Activated T-helper 9 cell treated with anti-CD3 and anti-CD28 coated beads, Interleukin-2, amount 50 U/mL, for 16 hours (primary cell): ENCODE measurements around the gene ATOH8.
"Not testable (repeated sequence)": the region's sequence is repeated elsewhere in the genome, so short reads cannot be mapped to it uniquely, and the experiment has no call there.

Experiments used
- DNase-seq: peaks from one replicate; pipeline ENCODE4 v3.0.0-alpha.2; 2020; ENCODE audit warnings: low read depth

The ATOH8 gene

DNA sequence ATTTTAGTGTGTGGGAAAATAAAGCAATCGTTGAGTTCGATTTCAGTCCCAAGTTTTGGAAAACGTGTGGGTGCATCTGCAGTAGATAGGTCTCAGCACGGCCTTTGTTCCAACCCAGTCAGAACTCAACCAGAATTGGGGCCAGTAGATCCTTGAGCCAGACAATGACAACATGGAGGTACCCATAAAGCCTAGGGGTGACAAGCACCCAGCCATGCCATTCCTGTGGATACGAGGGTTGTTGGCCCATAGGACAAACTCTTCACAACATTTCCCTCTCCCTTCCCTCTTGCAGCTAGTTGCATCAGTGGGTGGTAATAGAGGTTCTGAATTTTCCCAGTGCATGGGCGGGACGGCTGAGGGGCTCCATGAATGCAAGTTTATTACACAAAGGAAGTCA, 74.9 kb downstream of the ATOH8 start:
- DNase-seq = no peak

DNA sequence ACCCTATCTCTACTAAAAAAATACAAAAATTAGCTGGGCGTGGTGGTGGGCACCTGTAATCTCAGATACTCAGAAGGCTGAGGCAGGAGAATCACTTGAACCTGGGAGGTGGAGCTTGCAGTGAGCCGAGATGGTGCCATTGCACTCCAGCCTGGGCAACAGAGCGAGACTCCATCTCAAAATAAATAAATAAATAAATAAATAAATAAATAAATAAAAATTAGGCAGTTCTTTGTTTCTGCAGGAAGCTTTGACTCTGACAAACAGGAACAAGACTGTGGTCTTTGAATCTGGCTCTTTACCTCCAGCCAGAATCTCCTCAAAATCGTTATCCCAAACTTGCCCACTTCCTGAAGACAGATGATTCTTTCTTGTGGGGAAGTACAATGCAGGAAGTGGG, 75.6 kb downstream of the ATOH8 start:
- DNase-seq = not testable (repeated sequence)

DNA sequence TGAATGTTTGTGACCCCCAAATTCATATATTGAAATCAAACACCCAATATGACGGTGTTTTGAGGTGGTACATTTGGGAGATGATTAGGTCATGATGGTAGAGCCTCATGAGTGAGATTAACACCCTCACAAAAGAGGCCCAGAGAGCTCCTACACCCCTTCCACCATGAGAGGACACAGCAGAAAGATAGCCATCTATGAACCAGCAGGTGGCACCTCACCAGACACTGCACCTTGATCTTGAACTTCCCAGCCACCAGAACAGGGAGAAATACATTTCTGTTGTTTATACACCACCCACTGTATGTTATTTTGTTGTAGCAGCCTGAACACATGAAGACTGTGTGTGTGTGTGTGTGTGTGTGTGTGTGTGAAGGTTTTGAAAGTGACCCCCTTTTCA, 76.9 kb downstream of the ATOH8 start:
- no peak for DNase-seq

DNA sequence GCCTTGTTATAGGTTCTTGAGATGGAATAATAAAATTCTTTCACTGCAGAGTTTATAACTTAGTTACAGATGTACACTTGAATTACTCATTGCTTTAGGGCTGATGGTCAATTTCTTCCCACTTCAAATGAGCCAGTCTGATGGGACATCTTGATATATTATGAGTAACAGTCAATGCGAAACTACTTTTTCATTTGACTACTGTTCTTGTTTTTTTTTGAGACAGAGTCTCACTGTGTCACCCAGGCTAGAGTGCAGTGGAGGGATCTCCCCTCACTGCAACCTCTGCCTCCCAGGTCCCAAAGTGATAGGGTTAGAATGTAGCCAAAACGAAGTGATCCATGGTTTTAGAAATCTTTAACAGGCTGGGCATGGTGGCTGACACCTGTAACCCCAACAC, 77.9 kb downstream of the ATOH8 start:
- no peak for DNase-seq

DNA sequence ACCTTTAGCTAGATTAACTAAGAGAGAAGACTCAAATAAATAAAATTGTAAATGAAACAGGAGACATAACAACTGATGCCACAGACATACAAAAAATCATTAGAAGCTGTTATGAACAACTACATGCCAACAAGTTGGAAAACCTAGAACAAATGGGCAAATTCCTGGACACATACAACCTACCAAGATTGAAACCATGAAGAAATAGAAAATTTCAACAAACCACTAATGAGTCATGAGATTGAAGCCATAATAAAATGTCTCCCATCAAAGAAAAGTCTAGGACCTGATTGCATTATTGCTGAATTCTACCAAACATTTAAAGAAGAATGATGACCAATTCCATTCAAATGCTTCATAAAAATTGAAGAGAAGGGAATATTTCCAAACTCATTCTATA, 80.7 kb downstream of the ATOH8 start:
- DNase-seq = no peak
